Measurements from ENCODE around the gene MPLKIP.

GRCh38 chr7:40095230-40095629, 39.2 kb downstream of the MPLKIP start:
- TF ChIP-seq CTCF (IDR thresholded peaks at IDR 0.05; ENCODE audit: borderline replicate concordance, extremely low read depth, low read length, poor library complexity, severe bottlenecking) (no peak), EZH2 (IDR thresholded peaks at IDR 0.05; ENCODE audit: borderline replicate concordance, low read depth, low read length, severe bottlenecking) (no peak)

All from DND-41 (cell line).